Measurements from ENCODE around the gene PARP4.
"Not testable (repeated sequence)": the region's sequence is repeated elsewhere in the genome, so short reads cannot be mapped to it uniquely, and the experiment has no call there.

The PARP4 gene

DNA sequence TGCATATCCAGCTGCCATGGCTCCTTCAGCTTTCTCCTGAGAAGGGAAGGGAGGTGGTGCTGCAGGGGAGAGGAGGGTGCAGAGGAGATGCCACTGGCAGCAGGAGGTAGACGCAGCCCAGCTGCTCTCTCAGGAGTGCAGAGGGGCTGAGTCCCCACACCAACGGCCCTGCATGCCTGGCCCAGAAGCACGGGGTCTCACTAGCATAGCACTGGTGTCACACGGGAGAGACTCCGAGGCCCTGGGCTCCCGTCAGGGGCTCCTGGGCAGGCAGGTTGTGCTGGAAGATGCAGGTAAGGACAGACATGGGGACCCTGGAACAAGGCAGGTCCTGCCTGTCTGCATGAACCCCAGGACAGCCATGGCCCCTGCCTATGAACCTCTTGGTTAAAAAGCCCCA, 123.1 kb downstream of the PARP4 start:
- Histone ChIP-seq H3K4me3 (IDR thresholded peaks at IDR 0.05; ENCODE audit: insufficient read depth, low read depth, low read length) (no peak overlapping the region), H3K4me2 (no peak overlapping the region), H3K4me1 (ENCODE audit: low read depth, poor library complexity, severe bottlenecking) (no peaks in the 10 kb centered on the region), H3K27me3 (ENCODE audit: insufficient read depth, low read depth) (no peaks in the 10 kb centered on the region), H3K9ac (no peak overlapping the region), H3K79me2 (ENCODE audit: insufficient read depth, low read depth) (no peaks in the 10 kb centered on the region), H2AFZ (ENCODE audit: low read depth) (no peak overlapping the region), H3K36me3 (ENCODE audit: insufficient read depth) (no peaks in the 10 kb centered on the region), H3K27ac (no peak overlapping the region), H4K20me1 (ENCODE audit: insufficient read depth) (no peaks in the 10 kb centered on the region)
- no peak for TF ChIP-seq CTCF (conservative IDR thresholded peaks at IDR 0.05; ENCODE audit: low read depth, low read length)

GRCh38 chr13:24388743-24389142, 123.8 kb downstream of the PARP4 start:
- H4K20me1 ChIP-seq (ENCODE audit: insufficient read depth); H3K9ac ChIP-seq; H3K27me3 ChIP-seq (ENCODE audit: insufficient read depth, low read depth); H3K27ac ChIP-seq; H2AFZ ChIP-seq (ENCODE audit: low read depth); H3K4me2 ChIP-seq; H3K79me2 ChIP-seq (ENCODE audit: insufficient read depth, low read depth); H3K4me3 ChIP-seq (IDR thresholded peaks at IDR 0.05; ENCODE audit: insufficient read depth, low read depth, low read length); H3K36me3 ChIP-seq (ENCODE audit: insufficient read depth); H3K4me1 ChIP-seq (ENCODE audit: low read depth, poor library complexity, severe bottlenecking): not testable (repeated sequence)

- Histone ChIP-seq H3K27ac (no peak overlapping the region), H3K36me3 (ENCODE audit: insufficient read depth) (no peaks in the 10 kb centered on the region), H3K9ac (no peak overlapping the region), H3K27me3 (ENCODE audit: insufficient read depth, low read depth) (no peaks in the 10 kb centered on the region), H4K20me1 (ENCODE audit: insufficient read depth) (no peaks in the 10 kb centered on the region), H3K79me2 (ENCODE audit: insufficient read depth, low read depth) (no peaks in the 10 kb centered on the region), H3K4me1 (ENCODE audit: low read depth, poor library complexity, severe bottlenecking) (no peaks in the 10 kb centered on the region), H3K4me2 (no peak overlapping the region), H2AFZ (ENCODE audit: low read depth) (no peak overlapping the region), H3K4me3 (IDR thresholded peaks at IDR 0.05; ENCODE audit: insufficient read depth, low read depth, low read length) (no peak overlapping the region)
- no peak for TF ChIP-seq CTCF (conservative IDR thresholded peaks at IDR 0.05; ENCODE audit: low read depth, low read length)
Observed at GRCh38 chr13:24386816-24387708, 125.5 kb downstream of the PARP4 start.

DNA sequence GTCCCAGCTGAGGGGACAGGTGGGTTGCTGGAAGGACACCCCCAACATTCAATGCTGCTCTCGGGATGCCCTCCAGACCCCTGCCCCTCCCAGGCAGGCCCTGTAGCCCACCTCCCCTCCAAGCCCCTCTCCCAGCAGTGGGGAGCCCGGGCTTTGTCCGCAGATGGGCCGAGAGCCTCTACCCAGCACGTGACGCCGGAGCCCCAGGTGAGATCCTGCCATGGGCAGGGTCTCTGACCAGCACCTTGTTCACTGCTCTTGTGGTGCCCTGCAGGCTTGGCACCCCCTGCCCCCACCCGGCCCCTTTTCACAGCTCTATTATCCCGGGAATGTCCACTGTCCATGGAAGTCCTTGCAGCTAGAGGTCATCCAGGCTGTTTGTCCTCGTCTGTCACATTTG, 126.7 kb downstream of the PARP4 start:
- Histone ChIP-seq H3K27ac (no peak overlapping the region), H3K4me2 (no peak overlapping the region), H3K9ac (no peak overlapping the region), H3K36me3 (ENCODE audit: insufficient read depth) (no peaks in the 10 kb centered on the region), H3K4me1 (ENCODE audit: low read depth, poor library complexity, severe bottlenecking) (no peaks in the 10 kb centered on the region), H4K20me1 (ENCODE audit: insufficient read depth) (no peaks in the 10 kb centered on the region), H3K27me3 (ENCODE audit: insufficient read depth, low read depth) (no peaks in the 10 kb centered on the region), H3K4me3 (IDR thresholded peaks at IDR 0.05; ENCODE audit: insufficient read depth, low read depth, low read length) (no peak overlapping the region), H3K79me2 (ENCODE audit: insufficient read depth, low read depth) (no peaks in the 10 kb centered on the region), H2AFZ (ENCODE audit: low read depth) (no peak overlapping the region)
- no peak for TF ChIP-seq CTCF (conservative IDR thresholded peaks at IDR 0.05; ENCODE audit: low read depth, low read length)

- not testable (repeated sequence) for H3K4me1 ChIP-seq (ENCODE audit: low read depth, poor library complexity, severe bottlenecking); H3K36me3 ChIP-seq (ENCODE audit: insufficient read depth); H3K27ac ChIP-seq; H2AFZ ChIP-seq (ENCODE audit: low read depth); H3K27me3 ChIP-seq (ENCODE audit: insufficient read depth, low read depth); H3K4me3 ChIP-seq (IDR thresholded peaks at IDR 0.05; ENCODE audit: insufficient read depth, low read depth, low read length); H4K20me1 ChIP-seq (ENCODE audit: insufficient read depth); H3K9ac ChIP-seq; H3K4me2 ChIP-seq; H3K79me2 ChIP-seq (ENCODE audit: insufficient read depth, low read depth)
Observed at GRCh38 chr13:24384946-24385345, 127.6 kb downstream of the PARP4 start.

DNA sequence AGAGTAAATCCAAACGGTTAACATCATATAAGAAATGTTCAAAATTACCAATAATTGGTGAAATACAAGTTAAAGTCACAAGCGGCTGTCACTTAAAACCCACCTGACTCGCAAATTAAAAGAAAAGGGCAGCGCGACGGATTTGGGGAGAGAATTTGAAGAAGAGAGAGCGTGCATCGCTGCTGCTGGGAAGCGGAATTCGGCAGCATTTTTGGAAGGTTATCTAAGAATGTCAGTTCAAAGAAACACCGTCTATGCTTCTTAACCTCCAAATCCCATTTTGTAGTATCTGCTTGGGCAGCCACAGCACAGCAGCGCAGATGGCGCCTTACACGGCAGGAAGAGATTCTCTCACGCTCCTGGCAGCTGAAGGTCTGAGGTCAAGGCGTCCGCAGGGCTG, 128.5 kb downstream of the PARP4 start:
- H3K4me3 ChIP-seq (IDR thresholded peaks at IDR 0.05; ENCODE audit: insufficient read depth, low read depth, low read length); H3K4me2 ChIP-seq; H3K79me2 ChIP-seq (ENCODE audit: insufficient read depth, low read depth); H3K9ac ChIP-seq; H3K4me1 ChIP-seq (ENCODE audit: low read depth, poor library complexity, severe bottlenecking); H3K27me3 ChIP-seq (ENCODE audit: insufficient read depth, low read depth); H3K36me3 ChIP-seq (ENCODE audit: insufficient read depth); H3K27ac ChIP-seq; H2AFZ ChIP-seq (ENCODE audit: low read depth); H4K20me1 ChIP-seq (ENCODE audit: insufficient read depth): not testable (repeated sequence)

Data from KMS-11 (cell line).